AG20443 (cell line): ENCODE data around the gene ATP2B2.

Source experiments
- DNase-seq: peaks from one replicate; pipeline ENCODE4 v3.0.0; 2012; ENCODE audit warnings: low spot score, mixed read lengths

Gene ATP2B2

DNA sequence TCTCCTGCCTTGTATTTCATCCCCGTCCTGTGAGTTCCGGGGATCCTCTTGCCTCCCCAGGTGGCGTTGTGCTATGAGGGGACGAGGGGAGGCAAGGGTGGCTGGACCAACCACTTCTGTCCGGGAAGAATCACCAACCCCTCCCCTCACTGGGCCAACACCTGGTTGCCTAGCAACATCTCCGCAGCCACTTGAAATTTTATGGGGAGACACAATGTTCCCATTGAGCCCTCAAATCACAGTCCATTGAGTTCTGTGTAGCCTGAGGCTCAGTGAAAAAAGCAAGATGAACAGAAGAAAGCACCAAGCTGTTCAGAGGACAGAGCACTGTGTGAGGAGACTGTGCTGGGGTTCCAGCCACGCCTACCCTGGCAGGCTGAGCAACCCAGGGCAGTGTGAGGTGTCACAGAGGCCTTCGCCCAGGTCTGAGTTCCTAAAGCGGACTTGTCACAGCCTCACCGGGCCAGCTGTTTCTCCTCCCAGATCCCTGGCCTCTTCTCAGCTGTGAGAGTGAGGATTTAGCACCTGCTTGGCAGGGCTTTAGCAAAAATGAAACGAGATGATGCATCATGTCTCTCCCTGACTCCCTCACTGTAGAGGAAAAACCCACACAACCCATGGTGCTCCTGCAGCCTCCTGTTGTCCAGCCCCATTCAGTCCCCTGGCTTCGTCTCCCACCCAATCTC, 76.8 kb downstream of the ATP2B2 start:
- no peak for DNase-seq

DNA sequence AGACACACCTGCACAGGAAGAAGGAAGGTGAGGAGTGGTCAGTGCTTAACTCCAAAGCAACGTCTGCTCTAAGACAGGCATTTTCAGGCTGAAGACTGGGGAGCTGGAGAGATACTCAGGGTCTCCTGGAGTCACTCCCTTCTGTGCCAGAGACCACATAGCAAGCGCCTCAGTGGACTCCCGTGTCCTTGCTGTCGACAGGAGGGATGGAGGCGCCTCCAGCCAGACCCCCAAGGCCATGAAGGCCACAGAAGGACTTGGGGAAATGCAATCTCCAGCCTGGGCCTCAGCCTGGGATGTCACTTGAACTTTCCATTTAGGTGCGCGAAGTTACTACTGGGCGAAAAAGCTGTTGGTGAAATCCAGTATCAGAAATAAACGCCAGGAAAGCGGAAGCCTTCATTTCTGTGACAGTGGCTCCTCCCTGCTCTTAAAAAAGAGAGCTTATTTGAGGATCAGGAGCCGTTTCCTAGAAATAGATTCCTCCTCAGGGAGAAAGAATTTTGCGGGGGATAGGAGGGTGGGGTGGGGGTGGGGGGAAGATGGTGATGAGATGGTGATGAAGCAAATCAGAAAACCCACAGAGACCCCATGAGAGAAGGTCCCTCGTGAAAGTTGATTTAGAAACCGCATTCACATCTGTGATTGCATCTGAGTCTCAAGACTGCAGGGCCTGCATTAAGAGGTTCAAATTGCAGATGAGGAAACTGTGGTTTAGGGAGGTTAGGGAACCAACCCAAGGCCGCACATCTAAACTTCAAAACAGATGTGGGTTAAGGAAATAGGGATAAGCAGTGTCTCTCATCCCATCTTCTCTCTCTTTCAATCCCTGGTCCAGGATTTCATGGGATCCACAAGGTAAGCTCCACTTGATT, 78.8 kb downstream of the ATP2B2 start:
- no peak for DNase-seq

DNA sequence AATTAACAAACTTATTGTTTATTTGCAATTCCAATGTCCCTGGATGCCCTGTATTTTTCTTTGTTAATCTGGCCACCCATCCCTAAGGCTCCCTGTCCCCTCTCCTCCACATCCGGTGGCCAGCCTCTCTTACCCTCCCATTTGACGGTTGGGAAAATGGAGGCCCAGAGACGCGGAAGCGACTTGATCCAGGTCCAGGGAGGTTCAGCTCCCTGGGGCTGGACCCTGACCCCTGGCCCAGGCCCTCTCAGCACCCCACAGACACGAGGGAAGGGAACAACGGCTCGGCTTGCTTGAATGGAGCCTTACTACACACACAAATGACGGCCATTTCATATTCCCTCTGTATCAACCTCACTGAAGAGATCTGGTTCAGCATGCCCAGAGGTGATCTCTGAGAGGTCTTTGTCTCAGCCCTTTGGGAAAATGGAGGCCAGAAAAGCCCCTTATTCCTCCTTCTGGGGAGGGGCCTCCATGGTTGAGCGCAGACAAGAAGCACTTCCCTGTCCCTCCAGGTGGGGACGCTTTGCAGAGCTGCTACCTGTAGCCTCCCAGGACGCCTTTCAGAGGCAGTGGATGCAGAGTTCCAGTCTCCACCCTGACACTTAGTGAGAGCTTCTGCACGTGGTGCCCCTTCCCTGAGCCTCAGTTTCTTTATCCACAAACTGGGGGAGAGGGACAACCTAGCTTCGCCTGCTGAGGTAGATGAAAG, 82.1 kb downstream of the ATP2B2 start:
- DNase-seq = no peak

DNA sequence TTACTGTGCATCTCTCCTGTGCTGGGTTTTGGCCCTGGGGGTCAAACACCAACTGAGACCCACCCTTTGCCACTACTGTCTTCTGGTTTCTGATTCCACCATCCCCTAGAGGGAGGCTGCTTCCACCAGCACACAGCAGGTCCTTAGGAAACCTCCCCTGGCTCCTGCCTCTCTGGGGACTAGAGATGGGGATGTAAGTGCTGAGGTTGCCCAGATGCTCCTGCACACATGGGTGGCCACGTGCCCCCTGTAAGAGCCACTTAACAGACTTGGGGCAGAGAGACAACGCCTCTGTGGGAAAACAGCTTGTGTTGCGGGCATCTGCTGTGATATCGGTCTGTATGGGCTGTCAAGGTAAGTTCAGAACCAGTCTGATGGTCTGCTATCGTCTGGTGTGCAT, 83.4 kb downstream of the ATP2B2 start:
- DNase-seq = no peak

DNA sequence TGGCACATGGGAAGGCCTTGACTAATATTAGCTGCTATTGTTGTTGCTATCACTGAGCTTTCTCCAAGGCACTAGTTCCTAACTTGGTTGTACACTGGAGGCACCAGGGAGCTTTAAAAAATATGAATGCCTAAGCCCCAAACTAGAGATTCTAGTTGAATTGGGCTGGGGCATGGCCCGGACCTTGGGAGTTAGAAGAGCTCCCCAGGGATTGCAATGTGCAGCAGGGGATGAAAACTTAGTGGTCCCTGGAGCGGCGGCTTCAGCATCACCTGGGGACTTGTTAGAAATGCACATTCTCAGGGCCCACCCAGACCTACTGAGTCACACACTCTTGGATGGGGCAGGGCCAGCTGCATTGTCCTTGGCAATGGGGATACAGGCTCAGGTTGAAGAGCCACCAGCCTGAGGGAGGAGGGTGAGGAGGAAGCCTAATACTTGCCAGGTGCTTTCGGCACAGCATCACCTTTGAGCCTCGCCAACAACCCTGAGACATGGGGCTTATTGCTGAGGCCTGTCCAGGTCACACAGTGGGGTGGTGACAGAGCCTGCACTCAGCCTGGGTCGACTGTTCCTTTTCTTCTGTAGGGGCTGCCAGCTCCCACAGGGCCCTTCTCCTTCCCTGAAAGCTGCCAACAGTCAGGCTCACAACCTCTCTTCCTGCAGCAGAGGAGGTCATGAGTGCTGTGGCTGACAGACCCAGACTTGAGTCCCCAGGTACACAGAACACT, 84.5 kb downstream of the ATP2B2 start:
- DNase-seq = no peak

DNA sequence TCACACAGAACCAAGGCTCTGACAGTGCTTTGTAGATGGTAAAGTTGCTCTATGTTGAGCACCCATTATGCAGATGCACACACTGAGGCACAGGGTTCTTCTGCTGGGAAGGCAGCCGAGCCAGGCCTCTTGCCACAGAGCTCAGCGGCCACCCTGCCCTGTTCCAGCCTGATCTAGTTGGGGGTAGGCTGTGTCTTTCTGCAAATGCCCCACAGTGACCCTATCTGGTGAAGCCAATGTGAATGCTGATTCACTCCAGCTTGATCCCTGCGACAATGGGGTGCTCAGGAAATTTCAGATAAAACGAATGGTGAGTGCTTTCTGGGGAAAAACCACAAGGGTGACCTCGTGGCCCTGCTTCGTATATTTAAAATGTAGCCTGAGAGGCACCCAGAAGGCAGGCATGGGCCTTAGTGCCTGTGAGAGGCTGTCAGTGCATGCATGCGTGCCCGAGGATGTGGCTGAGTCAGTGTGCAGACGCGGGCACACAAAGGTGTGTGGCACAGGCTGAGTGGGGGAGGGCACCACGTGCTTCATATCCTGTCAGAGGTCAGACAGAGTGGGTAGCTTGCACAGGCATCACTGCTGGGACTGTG, 85.7 kb downstream of the ATP2B2 start:
- DNase-seq = no peak

DNA sequence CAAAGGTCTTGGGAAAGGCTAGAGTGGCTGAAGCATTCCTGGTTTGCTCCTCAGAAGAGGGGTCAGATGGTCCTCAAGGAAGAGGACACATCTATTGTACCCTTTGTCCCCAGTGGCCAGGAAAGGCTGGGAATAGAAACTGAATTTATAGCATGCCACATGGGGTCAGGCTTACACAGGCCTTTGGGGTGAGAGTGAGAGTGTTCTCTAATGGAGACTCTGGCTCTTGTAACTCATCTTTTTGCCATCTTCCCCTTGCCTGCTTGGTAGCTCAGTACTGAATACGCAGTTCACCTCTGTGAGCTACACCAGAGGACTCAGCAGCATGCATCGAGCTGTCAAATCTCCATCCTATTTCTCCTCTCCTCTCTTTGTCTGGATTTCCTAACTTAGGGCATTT, 87.5 kb downstream of the ATP2B2 start:
- DNase-seq = peak; percentile 36

DNA sequence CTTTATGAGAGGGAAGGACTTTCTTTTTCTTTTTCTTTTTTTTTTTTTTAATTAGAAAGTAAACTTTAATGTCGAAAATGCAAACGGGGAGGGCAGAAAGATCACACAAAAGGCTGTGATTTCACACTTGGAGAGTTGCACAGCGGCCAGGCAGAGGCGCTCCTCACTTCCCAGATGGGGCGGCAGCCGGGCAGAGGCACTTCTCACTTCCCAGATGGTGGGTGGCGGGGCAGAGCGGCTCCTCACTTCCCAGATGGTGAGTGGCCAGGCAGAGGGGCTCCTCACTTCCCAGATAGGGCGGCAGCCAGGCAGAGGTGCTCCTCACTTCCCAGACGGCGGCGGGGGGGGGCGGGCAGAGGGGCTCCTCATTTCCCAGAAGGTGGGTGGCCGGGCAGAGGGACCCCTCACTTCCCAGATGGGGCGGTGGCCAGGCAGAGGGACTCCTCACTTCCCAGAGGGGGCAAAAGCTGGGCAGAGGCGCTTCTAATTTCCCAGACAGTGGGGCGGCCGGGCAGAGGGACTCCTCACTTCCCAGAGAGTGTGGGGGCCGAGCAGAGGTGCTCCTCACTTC, 88.6 kb downstream of the ATP2B2 start:
- DNase-seq = no peak

DNA sequence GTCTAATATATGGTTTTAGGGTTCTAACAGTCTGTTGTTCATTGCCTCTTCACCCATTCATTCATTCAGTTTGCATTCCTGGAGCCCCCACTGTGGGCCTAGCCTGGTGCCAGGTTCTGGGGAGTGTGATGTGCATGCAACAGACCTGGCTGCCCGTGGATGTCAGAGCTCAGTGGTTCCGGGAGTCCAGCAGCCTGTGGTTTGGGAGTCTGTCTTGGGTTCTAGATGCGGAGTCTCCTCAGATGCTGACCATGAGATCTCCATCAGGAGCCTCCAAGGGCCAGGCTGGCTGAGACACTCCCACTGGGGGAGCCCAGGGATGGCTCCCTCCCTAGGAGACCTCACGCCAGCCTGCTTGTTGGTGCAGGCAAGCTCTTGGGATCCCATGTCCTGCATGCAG, 92.3 kb downstream of the ATP2B2 start:
- no peak for DNase-seq

DNA sequence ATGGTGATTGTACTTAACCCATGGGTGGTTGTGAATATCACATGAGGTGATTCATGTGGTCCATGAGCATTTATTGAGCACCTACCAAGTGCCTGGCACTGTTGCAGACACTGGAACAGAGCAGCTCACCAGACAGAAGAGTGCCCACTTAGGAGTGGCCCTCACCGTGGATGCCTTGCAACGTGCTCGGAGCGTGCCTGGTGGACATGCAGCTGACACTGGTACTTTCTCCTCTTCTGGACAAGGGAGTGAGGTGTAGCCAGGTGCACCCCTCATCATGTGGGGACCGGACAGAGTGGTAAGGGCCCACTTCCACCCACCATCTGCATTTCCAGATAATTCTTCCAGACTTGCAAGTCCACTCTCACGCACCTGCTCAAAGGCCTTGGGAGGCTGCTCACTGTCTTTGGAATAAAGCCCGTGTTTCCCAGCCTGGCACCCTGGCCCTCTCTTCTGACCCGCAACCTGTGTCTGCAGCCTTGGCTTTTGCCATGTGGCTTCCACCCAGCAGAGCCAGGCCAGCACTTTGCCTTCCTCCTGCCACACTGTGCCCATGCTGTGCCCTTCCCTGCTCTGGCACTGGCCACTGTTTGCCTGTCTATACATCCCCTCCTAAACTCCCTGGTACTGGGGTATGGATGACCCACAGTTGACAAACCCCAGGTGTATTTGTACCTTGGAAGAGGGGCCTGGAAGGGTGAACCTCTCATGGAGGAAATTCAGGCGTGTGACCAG, 93.6 kb downstream of the ATP2B2 start:
- DNase-seq = no peak

DNA sequence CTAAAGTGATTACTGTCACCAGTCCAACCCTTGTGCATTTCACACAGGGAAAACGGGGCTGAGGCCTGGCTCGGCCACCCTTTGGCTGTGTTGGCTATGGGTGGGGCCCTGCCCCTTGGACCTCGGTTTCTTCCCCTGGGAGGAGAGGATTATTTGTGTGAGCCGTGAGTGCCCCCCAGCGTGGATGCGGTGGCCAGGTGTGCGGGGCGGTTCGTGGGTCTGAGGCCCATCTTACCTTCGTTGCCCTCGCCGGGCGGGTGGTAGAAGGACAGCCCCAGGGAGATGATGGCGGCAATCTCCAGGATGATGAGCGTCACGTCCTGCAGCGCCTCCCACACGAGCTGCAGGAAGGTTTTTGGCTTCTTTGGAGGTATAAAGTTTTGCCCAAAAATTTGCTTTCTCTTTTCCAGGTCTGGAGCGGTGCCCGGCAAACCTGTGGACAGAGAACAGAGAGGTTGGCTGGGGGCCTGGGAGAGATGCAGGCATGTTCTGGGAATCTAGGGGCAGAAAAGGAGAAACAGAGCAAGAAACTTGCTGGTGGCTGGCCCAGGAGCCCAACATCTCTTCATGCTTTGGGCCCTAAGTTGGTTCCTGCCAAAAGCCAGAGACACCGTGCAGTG, 94.9 kb downstream of the ATP2B2 start:
- DNase-seq = no peak

DNA sequence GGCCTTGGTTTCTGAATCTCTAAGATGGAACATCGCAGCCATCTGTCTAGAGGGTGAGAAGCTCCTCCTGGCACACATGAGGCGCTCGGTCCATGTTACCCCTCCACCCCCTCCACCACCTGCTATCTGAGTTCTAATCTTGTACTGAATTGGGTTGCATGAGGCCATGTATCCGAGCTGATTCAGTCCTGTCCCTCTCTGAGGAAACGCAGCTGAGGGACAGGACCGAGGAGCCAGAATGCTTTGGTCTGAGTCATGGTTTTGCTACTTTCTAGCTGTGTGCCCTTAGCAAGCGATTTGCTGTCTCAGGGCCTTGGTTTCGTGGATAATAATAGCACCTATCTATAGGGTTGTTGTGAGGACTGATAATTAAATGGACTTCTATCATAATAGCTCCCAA, 96.7 kb downstream of the ATP2B2 start:
- peak; percentile 33 for DNase-seq

DNA sequence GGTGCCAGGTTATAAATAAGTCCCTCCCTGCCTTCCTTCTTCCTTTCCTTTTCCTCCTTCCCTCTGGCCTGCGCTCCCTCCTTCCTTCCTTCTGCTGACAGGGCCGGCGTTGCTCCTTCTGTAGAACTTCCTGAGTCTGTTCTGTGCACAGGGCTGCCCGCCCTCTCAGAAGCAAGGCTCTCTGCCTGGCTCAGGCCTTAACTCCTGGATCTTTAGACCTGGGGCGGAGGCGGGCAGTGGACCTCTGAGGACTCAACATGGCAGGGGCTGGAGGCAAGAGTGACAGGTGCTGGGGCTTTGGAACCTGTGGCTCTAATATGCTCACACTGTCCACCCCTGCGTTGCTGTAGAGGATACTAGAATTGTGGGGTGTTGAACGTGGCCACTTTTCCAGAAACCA, 98.0 kb downstream of the ATP2B2 start:
- no peak for DNase-seq

DNA sequence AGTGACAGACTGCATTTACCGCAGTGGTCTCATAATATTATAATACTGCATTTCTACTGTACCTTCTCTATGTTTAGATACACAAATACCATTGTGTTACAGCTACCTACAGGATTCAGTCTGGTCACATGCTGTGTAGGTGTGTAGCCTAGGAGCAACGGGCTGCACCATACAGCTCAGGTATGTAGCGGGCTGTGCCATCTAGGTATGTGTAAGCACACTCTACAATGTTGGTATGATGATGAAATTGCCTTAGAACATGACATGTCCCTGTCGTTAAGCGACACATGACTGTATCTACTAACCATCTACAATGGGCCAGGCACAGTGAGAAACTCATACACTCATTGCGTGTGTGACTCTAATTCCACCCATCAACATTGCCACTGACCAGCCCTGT, 99.0 kb downstream of the ATP2B2 start:
- no peak for DNase-seq

DNA sequence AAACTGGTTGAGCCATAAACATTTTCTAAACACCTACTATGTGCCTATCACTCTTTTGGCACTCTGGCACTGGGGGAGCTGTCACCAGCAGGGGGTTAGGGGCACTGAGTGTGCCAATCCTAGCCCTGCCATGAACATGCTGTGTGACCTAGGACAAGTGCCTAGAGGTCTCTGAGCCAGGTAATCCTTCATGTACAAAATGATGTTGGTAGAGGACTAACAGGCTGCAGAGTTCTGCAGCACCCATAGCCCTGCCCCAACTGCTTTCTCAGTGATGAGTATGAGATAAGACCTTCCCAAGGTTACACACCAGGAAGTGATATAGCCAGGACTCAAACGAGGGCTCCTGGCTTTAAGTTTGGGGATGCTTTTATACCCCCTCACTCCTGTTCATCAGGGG, 99.6 kb downstream of the ATP2B2 start:
- DNase-seq = no peak

DNA sequence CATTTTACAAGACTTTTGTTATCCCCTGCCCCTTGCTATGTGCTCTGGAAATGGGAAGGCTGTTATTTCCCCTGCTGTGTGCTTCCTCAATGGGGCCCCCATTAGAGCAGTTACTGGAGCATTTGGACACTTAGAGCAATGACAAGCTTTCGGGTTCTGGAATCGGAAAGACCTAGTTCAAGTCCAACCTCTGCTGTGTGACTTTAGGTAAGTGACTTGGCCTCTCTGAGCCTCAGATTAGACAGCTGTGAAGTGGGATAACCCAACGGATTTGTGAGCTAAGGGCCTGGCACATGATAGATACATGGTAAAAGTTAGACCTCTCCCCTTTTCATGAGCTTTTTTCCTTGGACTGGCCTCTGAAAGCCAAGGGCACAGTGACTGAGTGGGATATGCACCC, 100.5 kb downstream of the ATP2B2 start:
- DNase-seq = no peak

DNA sequence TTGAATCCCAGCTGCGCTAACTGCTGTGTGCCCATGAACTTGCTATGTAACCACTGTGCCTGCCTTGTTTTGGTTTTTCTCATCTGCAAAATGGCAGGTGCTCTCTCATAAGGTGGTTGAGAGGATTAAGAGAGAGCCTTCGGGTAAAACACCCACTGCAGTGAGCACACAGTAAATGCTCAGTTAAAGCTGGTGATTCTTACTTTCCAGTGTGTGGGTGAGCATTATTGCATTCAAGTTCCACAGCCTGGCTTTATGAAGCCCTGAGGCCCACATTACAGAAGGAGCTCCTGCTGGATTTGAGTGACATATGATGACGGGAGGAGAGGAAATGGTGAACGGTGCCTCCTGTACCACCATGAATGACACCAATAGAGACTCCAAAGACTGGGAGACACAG, 101.0 kb downstream of the ATP2B2 start:
- no peak for DNase-seq

DNA sequence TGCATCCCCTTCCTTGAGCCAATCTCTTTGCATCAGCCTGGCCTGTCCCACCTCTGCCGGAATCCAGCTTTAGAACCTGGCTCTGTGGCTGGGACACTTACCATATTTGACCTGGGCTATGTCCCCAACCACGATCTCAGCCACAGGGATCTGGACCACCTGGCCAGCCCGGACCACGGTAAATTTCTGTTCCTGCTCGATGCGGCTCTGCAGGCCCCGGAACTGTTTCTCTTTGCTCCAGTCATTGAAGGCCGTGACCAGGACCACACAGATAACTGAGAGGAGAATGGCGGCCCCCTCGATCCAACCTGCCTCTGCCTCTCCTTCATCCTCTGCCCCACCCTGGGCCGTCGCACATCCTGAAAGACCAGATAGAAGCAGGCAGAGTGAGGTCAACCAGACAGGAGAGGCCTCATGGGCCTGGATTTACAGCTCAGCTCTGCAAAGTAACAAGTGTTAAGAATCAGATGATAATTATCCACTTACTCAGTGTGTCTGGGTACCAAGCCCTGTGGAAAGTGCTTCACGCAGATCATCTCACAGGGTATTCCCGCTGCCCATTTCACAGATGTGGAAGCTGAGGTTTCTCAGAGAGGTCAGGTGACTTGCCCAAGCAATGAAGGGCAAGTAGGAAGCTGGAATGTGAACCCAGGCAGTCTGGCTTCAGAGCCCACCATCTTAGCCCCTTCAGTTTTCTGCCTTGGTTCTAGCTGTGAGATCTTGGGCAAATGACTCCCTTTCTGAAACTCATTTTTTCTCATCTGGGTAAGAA, 103.2 kb downstream of the ATP2B2 start:
- no peak for DNase-seq

DNA sequence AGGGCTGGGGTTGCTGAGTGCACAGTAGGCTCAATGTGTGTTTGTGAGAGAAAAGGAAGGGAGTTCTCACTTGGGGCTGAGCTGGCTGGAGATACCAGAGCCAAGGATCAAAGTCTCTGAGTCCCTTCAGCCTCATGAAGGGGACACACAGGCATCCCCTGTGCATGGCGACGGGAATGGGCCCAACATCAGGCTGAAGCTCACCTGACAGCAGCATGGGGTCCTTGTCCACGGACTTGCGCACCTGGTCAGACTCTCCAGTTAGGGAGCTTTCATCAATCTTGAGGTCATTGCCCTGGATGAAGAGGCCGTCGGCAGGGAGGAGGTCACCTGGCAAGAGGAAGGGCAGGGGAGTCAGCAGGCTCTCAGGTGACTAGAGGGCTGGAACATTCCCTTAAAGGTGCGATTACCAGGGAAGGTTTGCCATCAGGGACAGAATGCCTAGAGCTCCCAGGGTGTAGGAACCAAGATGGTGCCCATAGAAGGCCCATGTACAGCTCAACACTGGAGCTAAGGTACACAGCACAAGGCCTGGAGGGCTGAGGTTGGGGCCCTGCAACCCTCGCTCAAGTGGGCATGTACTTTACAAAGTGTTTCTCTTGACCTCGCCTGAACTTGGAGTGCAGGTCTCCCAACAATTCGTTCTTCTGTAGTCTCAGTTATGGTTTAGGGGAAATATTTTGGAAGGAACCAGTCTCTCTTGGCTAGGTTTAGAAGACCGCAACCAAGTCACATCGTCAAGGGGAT, 104.5 kb downstream of the ATP2B2 start:
- no peak for DNase-seq
